GM12878 (cell line): Measurements from ENCODE around the gene DACT3. TPM values are rescaled to one million over a fixed set of nuclear protein-coding genes. Genes with fewer than 3 reads are reported as not detected.

Experiments used
- ATF7 ChIP-seq: fragments of 450-650 bp; IDR thresholded peaks from 2 replicates; pipeline ENCODE4 v1.6.1; 2016; ENCODE audit warnings: low read depth, mild to moderate bottlenecking
- BHLHE40 ChIP-seq, 2 experiments: fragments of 450-650 bp in 1 of 2; IDR thresholded peaks; 2 replicates each; pipeline ENCODE4 v1.6.1; 2011 to 2017; ENCODE audit warnings: low read depth in 2 of 2, borderline replicate concordance in 1 of 2, improper control_type of control experiment in 1 of 2, low read length in 1 of 2, mild to moderate bottlenecking in 1 of 2
- BMI1 ChIP-seq: fragments of 450-650 bp; IDR thresholded peaks from 2 replicates; pipeline ENCODE4 v1.6.1; 2016; ENCODE audit warnings: mild to moderate bottlenecking, moderate library complexity, borderline replicate concordance
- ESRRA ChIP-seq: IDR thresholded peaks from 2 replicates; pipeline ENCODE4 v1.6.1; 2012; ENCODE audit warnings: mild to moderate bottlenecking, low read length, improper control_type of control experiment
- ETV6 ChIP-seq, 2 experiments: fragments of 450-650 bp in 1 of 2; IDR thresholded peaks in 1 of 2; conservative IDR thresholded peaks in 1 of 2; 2 replicates each; pipeline ENCODE4 v1.6.1; 2014; ENCODE audit warnings: antibody characterized with exemption in 1 of 2, borderline replicate concordance in 1 of 2, low read depth in 1 of 2, mild to moderate bottlenecking in 1 of 2, moderate library complexity in 1 of 2
- FOXK2 ChIP-seq: fragments of 450-650 bp; IDR thresholded peaks from 2 replicates; pipeline ENCODE4 v1.6.1; 2017; ENCODE audit warnings: mild to moderate bottlenecking, moderate library complexity
- GATAD2B ChIP-seq: fragments of 450-650 bp; conservative IDR thresholded peaks from 2 replicates; pipeline ENCODE4 v1.6.1; 2017; ENCODE audit warnings: low read depth, mild to moderate bottlenecking, moderate library complexity
- HCFC1 ChIP-seq: fragments of 150-350 bp; IDR thresholded peaks from 2 replicates; pipeline ENCODE4 v1.6.1; 2014; ENCODE audit warnings: low read length
- HDAC2 ChIP-seq: fragments of 200-600 bp; sonication (generic); IDR thresholded peaks from 2 replicates; pipeline ENCODE4 v1.6.1; 2017
- JUNB ChIP-seq: IDR thresholded peaks from 2 replicates; pipeline ENCODE4 v1.6.1; 2016; ENCODE audit warnings: antibody characterized with exemption, mild to moderate bottlenecking
- MEF2B ChIP-seq: fragments of 450-650 bp; IDR thresholded peaks from 2 replicates; pipeline ENCODE4 v1.6.1; 2018; ENCODE audit warnings: mild to moderate bottlenecking, moderate library complexity; ENCODE audit not compliant: partially characterized antibody, poor library complexity, severe bottlenecking
- MTA2 ChIP-seq: fragments of 450-650 bp; IDR thresholded peaks from 2 replicates; pipeline ENCODE4 v1.6.1; 2016; ENCODE audit warnings: low read depth, mild to moderate bottlenecking, moderate library complexity
- MXI1 ChIP-seq: fragments of 150-350 bp; IDR thresholded peaks from 2 replicates; pipeline ENCODE4 v1.6.1; 2011; ENCODE audit warnings: low read depth, mild to moderate bottlenecking, inconsistent platforms, low read length, improper control_type of control experiment
- NR2C1 ChIP-seq: fragments of 450-650 bp; IDR thresholded peaks from 2 replicates; pipeline ENCODE4 v1.6.1; 2017; ENCODE audit warnings: antibody characterized with exemption, mild to moderate bottlenecking, moderate library complexity
- POLR2A ChIP-seq: IDR thresholded peaks from 2 replicates; pipeline ENCODE4 v1.6.1; 2011; ENCODE audit warnings: low read depth, mild to moderate bottlenecking, low read length
- POLR2AphosphoS5 ChIP-seq: IDR thresholded peaks from 2 replicates; pipeline ENCODE4 v1.6.1; 2011; ENCODE audit warnings: mild to moderate bottlenecking, low read length, inconsistent platforms
- RAD51 ChIP-seq: fragments of 450-650 bp; IDR thresholded peaks from 2 replicates; pipeline ENCODE4 v1.6.1; 2016; ENCODE audit warnings: moderate library complexity, mild to moderate bottlenecking, inconsistent platforms
- RCOR1 ChIP-seq: conservative IDR thresholded peaks from 2 replicates; pipeline ENCODE4 v1.6.1; 2012; ENCODE audit warnings: low read depth, low read length, improper control_type of control experiment
- RFX5 ChIP-seq: IDR thresholded peaks from 2 replicates; pipeline ENCODE4 v1.6.1; 2011; ENCODE audit warnings: low read depth, low read length, improper control_type of control experiment
- SIN3A ChIP-seq: IDR thresholded peaks from 2 replicates; pipeline ENCODE4 v1.6.1; 2012; ENCODE audit warnings: low read depth, low read length, improper control_type of control experiment
- SUPT20H ChIP-seq: IDR thresholded peaks from 2 replicates; pipeline ENCODE4 v1.6.1; 2011; ENCODE audit warnings: low read depth, mild to moderate bottlenecking, low read length, moderate library complexity, borderline replicate concordance; ENCODE audit not compliant: control insufficient read depth
- TCF12 ChIP-seq: IDR thresholded peaks from 2 replicates; pipeline ENCODE4 v1.6.1; 2011; ENCODE audit warnings: low read depth, mild to moderate bottlenecking, low read length
- polyA plus RNA-seq, 11 experiments: library from polyadenylated mRNA; depleted of rRNA in 4 of 11; unstranded in 6 of 11; stranded (reverse) in 5 of 11; fragments of >200 nt; fragmentation: Nextera tagmentation in 4 of 11; fragmentation: Illumina TruSeq in 1 of 11; extraction: Ambion mirVana in 4 of 11; extraction: Trizol in 1 of 11; gene quantifications; 1 replicate in 1 of 11; 2 replicates in 10 of 11; pipeline versions ENCODE4 v1.2.1 to v1.2.3, GENCODE V29; 2011 to 2016; ENCODE audit warnings: inconsistent platforms in 2 of 11, missing spikeins in 2 of 11, low read depth in 1 of 11
- total RNA-seq, 4 experiments: library from RNA; depleted of rRNA in 3 of 4; stranded (reverse); fragments of >200 nt in 3 of 4; fragmentation: Illumina TruSeq in 1 of 4; extraction: Trizol in 1 of 4; gene quantifications; 2 replicates each; pipeline versions ENCODE4 v1.2.1 to v1.2.3, GENCODE V29; 2013 to 2021
- TF ChIP-seq, protein P1 (sequence below): fragments of 150-350 bp; IDR thresholded peaks from 2 replicates; pipeline ENCODE4 v1.6.1; 2014; ENCODE audit warnings: mild to moderate bottlenecking, low read depth, low read length
- TF ChIP-seq, protein P2 (sequence below): fragments of 450-650 bp; formaldehyde crosslinking; IDR thresholded peaks from 2 replicates; pipeline ENCODE4 v1.4.0; 2020; ENCODE audit warnings: mild to moderate bottlenecking, moderate library complexity
- TF ChIP-seq, protein P3 (sequence below): fragments of 450-650 bp; IDR thresholded peaks from 2 replicates; pipeline ENCODE4 v1.6.1; 2017; ENCODE audit warnings: low read depth, mild to moderate bottlenecking, moderate library complexity

Gene DACT3
- total and polyA plus RNA-seq, 10 of the 15 experiments (the other 5 are each of a cell fraction or from before 2014, with no cell fraction given): 0.05 to 2.5 (median 0.35) TPM; not detected in 1

DNA sequence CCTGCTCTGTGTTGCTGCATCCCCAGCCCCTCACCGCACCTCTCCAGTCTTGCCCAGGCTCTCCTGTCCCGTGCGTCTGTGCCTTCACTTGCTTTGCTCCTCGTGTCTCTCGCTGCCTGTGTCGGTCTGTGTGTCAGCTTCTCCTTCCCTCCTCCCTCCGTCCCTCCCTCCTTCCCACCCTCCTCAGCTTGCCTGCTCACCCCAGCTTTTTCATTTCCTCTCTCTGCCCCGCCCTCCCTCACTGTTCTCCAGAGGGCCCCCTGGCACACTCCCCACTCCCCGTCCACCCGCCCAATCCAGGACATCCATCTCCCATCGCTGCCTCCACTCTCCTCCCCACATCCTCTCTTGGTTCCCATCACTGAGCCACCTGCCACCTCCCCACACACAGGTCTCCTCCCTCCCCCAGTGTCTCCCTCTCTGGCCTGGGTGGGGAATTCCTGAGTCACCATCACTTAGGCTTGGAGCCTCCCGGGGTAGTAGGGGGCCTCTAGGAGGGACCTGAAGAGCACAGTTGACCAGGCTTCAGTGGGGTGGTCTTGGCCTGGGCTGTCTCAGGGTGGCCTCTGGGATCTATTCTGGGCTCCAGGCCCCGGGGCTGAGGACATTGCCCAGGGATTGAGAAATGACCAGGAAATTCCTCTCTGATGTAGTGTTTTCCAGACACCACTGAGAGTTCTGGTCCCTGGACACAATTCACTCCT is 35.9 kb downstream of the DACT3 start, which contains the start of gene PTGIR (continued):
- no peak for TF ChIP-seq JUNB
- no peak for TF ChIP-seq ESRRA
- peak; percentile 32; the same call in 1 of the 2 replicates for TF ChIP-seq MTA2
- TF ChIP-seq, protein P1, sequence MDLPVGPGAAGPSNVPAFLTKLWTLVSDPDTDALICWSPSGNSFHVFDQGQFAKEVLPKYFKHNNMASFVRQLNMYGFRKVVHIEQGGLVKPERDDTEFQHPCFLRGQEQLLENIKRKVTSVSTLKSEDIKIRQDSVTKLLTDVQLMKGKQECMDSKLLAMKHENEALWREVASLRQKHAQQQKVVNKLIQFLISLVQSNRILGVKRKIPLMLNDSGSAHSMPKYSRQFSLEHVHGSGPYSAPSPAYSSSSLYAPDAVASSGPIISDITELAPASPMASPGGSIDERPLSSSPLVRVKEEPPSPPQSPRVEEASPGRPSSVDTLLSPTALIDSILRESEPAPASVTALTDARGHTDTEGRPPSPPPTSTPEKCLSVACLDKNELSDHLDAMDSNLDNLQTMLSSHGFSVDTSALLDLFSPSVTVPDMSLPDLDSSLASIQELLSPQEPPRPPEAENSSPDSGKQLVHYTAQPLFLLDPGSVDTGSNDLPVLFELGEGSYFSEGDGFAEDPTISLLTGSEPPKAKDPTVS: no peak
- no peak for TF ChIP-seq BMI1
- no peak for TF ChIP-seq RAD51
- TF ChIP-seq, protein P2, sequence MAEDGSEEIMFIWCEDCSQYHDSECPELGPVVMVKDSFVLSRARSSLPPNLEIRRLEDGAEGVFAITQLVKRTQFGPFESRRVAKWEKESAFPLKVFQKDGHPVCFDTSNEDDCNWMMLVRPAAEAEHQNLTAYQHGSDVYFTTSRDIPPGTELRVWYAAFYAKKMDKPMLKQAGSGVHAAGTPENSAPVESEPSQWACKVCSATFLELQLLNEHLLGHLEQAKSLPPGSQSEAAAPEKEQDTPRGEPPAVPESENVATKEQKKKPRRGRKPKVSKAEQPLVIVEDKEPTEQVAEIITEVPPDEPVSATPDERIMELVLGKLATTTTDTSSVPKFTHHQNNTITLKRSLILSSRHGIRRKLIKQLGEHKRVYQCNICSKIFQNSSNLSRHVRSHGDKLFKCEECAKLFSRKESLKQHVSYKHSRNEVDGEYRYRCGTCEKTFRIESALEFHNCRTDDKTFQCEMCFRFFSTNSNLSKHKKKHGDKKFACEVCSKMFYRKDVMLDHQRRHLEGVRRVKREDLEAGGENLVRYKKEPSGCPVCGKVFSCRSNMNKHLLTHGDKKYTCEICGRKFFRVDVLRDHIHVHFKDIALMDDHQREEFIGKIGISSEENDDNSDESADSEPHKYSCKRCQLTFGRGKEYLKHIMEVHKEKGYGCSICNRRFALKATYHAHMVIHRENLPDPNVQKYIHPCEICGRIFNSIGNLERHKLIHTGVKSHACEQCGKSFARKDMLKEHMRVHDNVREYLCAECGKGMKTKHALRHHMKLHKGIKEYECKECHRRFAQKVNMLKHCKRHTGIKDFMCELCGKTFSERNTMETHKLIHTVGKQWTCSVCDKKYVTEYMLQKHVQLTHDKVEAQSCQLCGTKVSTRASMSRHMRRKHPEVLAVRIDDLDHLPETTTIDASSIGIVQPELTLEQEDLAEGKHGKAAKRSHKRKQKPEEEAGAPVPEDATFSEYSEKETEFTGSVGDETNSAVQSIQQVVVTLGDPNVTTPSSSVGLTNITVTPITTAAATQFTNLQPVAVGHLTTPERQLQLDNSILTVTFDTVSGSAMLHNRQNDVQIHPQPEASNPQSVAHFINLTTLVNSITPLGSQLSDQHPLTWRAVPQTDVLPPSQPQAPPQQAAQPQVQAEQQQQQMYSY (CRISPR knock-in tag): no peak
- TF ChIP-seq, protein P3, sequence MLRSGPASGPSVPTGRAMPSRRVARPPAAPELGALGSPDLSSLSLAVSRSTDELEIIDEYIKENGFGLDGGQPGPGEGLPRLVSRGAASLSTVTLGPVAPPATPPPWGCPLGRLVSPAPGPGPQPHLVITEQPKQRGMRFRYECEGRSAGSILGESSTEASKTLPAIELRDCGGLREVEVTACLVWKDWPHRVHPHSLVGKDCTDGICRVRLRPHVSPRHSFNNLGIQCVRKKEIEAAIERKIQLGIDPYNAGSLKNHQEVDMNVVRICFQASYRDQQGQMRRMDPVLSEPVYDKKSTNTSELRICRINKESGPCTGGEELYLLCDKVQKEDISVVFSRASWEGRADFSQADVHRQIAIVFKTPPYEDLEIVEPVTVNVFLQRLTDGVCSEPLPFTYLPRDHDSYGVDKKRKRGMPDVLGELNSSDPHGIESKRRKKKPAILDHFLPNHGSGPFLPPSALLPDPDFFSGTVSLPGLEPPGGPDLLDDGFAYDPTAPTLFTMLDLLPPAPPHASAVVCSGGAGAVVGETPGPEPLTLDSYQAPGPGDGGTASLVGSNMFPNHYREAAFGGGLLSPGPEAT: peak; percentile 73
- no peak for TF ChIP-seq HDAC2
- no peak for TF ChIP-seq TCF12
- TF ChIP-seq RCOR1: no peak
- no peak for TF ChIP-seq MEF2B
- no peak for TF ChIP-seq GATAD2B
- TF ChIP-seq MXI1: 0 out of 2 replicates have a peak, but pooled peaks have one; percentile 4
- no peak for TF ChIP-seq ATF7
- no peak for TF ChIP-seq FOXK2
- TF ChIP-seq HCFC1: no peak
- TF ChIP-seq SUPT20H: no peak
- no peak for TF ChIP-seq ETV6 (conservative IDR thresholded peaks at IDR 0.05 in 1 of 2, IDR thresholded peaks at IDR 0.05 in 1 of 2; ENCODE audit: borderline replicate concordance in 1 of 2, low read depth in 1 of 2)
- no peak for TF ChIP-seq NR2C1
- TF ChIP-seq BHLHE40 (IDR thresholded peaks at IDR 0.05; ENCODE audit: borderline replicate concordance in 1 of 2, low read depth in 2 of 2, low read length in 1 of 2): peak in 1 of 2 experiments; percentile 38; a peak in 1 of 4 replicates
- no peak for TF ChIP-seq RFX5
- peak; percentile 57; the same call in 1 of the 2 replicates for TF ChIP-seq POLR2AphosphoS5
- no peak for TF ChIP-seq SIN3A
- TF ChIP-seq POLR2A: peak; percentile 62
